GM19240 (cell line): ENCODE measurements around the gene DTWD1.
"Not testable (repeated sequence)": the region's sequence is repeated elsewhere in the genome, so short reads cannot be mapped to it uniquely, and the experiment has no call there.

Experiments
- DNase-seq: peaks from one replicate; pipeline ENCODE4 v3.0.0; 2011; ENCODE audit warnings: low spot score; ENCODE audit not compliant: insufficient read length

DTWD1 gene, protein sequence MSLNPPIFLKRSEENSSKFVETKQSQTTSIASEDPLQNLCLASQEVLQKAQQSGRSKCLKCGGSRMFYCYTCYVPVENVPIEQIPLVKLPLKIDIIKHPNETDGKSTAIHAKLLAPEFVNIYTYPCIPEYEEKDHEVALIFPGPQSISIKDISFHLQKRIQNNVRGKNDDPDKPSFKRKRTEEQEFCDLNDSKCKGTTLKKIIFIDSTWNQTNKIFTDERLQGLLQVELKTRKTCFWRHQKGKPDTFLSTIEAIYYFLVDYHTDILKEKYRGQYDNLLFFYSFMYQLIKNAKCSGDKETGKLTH

DNA sequence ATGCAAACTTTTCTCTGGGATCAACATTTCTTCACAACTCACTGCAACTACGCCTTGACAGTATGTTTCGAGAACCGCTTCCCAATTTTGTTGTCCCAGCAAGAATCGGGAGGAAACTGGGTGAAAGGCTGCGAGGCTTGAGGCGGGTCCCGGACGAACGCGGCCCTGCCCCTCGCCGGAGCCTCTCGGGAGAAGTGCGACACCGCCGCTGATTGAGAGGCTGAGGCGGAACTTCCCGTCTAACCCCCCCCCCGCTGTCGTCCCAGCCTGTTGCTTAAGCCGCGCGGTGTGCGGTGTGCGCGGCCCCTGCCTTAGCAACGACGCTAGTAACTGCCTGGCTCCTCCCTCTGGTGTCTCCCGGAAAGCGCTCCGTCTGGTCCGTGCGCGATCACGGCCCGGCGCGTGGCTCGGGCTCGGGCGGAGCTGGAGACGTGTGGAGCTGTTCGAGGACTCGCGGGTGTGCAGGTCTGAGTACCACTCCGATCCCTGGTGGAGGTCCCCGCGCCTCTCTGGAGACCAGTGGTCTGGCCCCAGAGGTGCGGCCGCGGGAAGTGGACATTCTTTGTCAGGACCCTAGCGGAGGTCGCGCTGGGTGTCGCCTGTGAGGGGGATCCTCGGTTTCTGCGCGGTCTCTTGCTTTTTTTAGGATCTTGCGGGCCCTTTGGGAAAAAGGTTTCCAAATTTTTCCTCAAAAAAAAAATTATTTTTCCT lies at the start of gene DTWD1, which contains the start of gene FAM227B:
DTWD1 (plus strand) TSS at position 391 of the 711 bp plus-strand sequence. CDS start 4,120 bp downstream, outside the sequence.
FAM227B (minus strand) TSS at position 161 of the 711 bp plus-strand sequence. CDS start 5,647 bp downstream, outside the sequence.
- peak; percentile 51 for DNase-seq

DNA sequence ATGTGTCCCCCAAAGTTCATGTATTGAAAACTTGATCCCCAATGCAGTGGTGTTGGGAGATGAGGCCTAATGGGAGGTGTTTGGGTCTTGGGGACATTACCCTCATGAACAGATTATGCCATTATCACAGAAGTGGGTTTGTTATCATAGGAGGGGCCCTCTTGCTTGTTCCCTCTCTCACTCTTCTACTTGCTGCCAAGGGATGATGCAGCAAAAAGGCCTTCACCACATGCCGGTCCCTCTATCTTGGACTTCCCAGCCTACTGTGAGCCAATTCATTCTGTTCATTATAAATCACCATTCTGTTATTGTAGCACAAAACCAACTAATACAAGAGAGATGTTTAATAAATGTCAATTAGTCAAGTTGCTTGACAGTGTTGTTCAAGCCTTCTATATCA lies 47.4 kb upstream of the DTWD1 start:
- DNase-seq, result no peak

DNA sequence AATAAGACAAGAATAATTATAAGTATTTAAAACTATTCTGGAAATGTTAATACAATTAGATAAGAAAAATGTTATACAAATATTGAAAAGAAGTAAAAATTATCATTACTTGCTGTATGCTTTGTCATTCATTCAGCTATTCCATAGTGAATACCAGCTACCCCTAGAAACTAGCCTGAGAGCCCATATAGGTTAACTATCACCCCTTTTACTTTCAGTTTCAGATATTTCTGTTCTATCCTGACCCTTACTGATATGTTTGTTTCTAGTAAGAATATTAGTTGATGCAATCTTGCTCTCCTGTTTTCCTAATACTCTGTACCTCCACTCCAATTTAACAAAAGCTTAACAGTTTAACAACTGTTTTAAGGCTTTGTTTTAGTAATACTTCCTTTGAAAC lies 31.8 kb upstream of the DTWD1 start:
- peak; percentile 1 for DNase-seq

DNA sequence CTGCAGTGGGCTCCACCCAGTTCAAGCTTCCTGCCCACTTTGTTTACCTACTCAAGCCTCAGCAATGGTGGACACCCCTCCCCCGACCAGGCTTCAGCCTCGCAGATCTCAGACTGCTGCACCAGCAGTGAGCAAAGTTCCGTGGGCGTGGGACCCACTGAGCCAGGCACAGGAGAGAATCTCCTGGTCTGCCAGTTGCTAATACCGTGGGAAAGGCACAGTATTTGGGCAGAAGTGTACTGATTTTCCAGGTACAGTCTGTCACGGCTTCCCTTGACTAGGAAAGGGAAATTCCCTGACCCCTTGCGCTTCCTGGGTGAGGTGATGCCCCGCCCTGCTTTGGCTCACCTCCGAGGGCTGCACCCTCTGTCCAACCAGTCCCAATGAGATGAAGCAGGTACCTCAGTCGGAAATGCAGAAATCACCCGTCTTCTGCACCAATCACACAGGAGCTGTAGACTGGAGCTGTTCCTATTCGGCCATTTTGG lies 28.0 kb upstream of the DTWD1 start:
- not testable (repeated sequence) for DNase-seq

DNA sequence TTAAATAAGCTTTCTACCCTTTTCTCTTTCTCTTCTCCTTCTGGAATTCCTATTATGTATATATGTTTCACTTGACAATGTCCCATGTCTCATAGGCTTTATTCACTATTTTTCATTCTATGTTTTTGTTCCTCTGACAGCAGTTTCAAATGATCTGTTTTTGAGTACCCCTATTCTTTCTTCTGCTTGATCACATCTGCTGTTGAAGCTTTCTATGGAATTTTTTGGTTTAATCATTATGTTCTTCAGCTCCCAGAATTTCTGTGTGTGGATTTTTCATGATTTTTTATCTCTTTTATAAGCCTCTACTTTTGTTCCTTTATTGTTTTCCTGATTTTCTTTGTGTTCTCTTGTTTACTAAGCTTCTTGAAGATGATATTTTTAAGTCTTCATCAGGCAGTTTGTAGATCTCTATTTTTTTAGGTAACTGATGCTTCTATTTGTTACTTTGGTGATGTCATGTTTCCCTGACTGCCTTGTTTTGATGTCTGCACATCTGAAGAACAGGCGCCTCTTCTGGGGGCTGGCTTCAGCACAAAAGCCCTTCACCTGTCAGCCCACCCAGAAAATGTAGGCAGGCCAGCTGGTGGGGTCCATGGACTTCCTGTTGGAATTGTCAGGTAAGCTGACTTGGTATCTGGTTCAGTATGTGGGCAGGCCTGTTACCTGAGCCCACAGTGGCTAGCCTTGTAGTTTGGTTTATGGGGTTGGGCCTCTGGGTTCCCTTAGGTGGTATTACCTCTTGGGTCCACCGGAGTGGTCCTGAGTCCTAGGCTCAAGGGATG lies 16.0 kb upstream of the DTWD1 start:
- DNase-seq, result no peak

DNA sequence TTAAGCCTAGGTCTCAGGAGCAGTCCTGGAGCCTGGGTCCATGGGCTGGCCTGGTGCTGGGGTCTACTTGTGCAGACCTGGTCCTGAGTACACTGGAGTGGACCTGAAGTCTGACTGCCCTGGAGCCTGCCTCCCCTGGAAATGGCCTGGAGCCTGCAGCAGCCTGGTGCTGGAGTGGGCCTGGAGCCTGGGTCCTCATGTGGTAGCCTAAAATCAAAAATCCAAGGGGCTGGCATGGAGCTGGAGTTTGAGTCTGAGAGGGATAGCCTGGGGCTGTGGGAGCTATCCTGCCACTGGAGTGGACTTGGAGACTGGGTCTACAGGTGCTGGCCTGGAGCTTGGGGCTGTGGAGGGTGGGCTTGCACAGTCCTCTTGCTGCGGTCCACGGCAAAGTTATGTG lies 15.3 kb upstream of the DTWD1 start:
- DNase-seq, result no peak

DNA sequence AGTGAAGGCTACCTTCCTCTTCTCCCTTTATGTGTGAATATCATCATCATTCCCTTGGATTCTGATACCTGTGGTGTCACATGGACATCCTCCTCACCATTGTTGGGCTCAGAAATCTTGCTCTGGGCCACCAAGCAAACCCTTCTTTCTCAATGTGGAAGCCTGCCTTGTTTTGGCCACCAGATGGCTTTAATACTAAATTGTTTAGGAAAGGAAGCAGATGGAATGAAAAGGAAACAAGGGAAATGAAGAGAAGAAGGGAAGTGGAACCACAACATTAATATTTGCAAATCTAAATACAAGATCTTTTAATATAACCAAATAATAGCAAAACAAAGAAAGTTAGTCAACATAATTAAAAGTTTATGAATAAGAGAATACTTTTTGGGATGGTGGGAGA lies 14.3 kb upstream of the DTWD1 start:
- no peak for DNase-seq

DNA sequence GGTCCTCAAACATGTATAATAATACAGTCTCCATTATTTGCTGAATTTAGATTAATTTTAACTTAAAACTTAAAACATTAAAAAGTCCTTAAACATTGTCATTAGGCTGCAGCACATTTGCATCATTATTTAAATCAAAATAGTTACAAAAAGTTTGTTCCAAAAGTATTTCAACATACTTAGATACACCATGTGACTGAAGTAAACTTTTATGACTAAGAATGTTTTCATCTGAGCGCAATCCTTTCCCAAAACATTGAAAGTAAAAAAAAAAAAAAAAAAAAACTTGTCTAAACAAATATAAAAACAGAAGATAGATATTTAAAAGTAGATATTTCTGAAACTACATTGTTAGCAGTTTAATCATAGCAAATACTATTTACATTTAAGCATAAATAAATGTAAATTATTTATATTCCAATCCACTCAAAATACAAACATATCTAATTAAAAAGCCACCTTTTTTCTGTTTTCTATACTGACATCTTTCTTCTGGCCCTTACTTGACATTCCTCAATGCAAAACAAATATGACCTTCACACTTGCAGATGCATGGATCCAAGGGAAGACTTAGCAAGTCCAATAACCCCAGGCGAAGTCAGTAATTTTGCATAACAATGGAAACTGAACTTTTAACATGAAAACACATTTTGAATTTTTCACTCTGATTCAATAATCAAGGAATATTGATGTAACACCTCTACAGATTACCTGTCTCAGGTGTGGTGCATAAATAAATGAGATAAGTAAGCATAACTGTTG lies 10.5 kb upstream of the DTWD1 start:
- no peak for DNase-seq

DNA sequence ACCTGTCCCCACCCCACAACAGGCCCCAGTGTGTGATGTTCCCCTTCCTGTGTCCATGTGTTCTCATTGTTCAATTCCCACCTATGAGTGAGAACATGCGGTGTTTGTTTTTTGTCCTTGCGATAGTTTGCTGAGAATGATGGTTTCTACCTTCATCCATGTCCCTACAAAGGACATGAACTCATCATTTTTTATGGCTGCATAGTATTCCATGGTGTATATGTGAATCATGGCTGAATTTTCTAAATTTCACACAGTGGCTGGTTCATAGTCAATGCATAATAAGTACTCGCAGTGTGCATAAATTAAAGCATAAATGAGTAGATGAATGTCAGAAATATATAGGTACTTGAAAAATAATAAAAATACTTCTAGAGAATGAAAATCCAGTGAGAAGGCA lies 8.6 kb upstream of the DTWD1 start:
- DNase-seq, result not testable (repeated sequence)

DNA sequence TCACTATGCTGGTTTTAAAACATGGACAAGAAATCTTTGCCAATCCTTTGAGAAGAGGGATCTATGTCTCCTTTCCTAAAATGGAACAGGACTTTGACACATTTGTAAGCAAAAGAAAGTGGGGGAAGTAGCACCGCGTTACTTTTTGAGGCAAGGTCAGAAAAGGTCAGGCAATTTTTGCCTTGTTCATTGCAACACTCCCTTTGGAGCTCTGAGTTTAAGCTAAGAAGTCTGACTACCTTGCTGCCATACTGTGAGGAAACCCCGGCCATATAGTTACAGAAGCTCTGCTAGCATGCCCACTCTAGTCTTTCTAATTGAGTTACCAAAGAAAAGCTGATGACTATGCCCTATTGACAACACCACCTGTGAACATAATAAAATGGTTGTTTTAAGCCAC lies 1.6 kb upstream of the DTWD1 start:
- DNase-seq, result no peak

DNA sequence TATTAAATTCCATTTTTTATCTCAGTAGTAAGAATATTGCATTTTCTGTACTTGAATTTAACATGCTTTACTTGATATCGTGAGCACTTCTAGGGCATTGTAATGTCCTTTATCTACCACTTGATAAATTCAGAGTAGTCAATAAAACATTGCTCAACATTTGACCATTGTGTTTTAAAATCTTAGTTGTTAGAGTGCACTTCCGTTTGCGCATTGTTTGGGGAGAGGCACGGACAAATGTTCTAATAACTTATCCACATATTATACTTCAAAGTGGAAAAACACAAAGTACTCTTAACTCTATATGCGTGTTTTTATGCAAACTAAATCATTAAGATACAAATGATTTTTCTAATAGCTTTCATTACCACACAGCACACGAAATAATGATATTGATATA lies 649 bp upstream of the DTWD1 start:
- no peak for DNase-seq

DNA sequence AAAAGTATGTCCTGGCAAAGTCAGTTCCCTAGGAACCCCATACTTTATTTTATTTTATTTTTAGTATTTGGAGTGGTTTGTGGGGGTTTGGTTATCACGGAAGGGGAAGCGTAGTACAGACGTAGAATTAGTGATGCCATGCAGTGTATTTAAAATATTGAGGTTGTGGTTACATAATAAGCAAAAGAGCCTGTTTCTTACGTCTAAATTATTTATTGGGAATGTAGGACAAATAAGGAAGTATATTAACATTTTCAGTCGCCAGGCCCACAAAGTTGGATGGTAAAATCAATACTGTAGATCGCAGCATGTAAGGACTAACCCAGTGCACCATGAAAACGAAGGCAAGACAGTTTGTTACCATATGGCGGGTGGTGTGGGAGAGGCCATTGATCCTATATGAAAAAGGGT lies 558 bp downstream of the DTWD1 start:
- no peak for DNase-seq

DNA sequence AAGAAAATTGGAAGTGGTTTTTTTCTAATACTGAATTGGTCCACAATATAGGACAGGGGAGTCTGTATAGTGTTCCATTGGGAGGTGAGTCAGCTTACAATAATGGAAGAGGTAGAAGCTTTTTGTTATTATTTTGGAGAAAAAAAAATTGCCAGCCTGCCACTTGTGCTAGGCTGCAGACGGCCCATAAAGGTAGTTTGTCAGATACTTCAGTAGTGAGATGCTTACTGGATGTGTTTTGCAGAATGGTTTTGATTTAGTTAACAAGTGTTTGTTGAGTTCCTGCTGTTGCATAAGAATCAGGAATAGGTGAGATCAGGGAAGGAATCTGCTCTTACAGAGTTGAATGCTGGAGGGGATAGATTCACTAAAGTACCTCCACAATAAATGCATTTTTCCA lies 1.0 kb downstream of the DTWD1 start:
- DNase-seq, result no peak

DNA sequence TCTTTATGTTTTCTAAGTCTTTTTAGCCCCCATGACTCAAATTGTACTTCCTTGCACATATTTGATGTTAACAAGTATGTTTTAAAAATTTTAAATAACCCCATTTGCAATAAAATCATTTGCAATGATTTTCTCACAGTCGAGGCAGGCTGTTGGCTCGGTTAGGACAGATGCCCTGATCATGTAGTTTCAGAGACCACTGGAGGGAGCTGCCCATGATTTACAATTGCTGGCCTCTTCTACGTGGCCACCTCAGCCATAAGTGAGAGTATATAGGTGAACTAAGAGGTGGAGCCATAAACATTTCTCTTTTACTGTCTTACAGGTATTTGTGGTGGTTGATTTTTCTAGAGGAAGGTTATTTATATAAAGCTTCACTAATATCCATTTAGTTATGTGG lies 1.7 kb downstream of the DTWD1 start:
- no peak for DNase-seq

DNA sequence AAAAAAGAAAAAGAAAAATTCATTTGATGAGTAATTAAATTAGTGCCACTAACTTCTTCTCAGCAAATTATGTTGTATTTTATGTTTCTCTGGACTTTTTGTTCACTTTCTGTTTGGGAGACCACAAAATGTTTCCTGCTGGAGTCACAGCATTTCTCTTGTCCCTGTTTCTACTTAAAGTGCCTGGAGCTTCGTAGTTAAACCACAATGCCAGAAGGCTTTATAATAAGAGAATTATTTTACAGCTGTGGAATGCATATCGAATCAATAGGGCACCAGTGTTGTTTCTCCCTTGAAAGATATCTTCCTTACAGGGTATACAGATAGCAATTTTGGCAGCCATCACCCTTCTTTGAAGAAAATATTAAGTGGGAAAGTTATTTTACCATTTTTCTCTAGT lies 3.2 kb downstream of the DTWD1 start:
- DNase-seq, result no peak

DNA sequence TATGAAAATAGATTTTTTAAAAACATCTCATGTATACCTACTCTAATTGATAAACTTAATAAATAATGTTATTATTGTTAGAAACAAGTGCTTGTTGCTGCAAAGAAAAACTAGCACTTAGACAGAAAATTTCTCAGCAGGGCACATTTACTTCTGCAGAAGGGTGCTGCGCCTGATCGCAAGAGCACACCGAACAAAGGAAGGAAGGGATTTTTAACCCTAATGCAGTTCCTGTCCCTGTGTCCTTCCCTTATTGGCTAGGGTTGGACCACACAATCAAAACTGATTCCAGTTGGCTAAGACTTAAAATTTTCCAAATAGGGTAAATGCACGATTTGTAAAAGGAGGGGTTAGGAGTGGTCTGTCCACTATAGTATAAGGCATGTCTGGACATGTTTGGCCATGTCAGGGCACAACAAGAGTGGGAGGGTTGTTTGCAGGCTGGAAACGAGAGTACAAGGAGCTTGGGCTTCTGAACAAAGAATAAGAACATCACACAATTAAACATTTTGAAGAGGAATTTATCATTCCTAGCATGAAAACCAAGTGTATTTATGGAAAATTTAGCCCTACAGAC lies 4.7 kb downstream of the DTWD1 start:
- DNase-seq, result no peak

DNA sequence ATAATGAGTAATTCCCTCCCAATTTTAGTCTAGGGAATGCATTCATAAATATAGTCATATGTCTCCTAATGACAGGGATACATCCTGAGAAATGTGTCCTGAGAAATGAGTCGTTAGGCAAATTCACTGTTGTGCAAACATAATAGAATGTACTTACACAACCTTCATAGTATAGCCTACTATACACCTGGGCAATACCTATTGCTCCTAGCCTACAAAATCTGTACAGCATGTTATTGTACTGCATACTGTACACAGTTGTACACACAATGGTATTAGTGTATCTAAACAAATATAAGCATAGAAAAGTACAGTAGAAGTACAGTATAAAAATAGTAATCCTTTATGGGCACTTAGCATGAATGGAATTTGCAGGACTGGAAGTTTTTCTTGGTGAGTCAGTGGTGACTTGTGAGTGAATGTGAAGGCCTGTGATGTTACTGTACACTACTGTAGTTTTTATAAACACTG lies 6.6 kb downstream of the DTWD1 start:
- no peak for DNase-seq

DNA sequence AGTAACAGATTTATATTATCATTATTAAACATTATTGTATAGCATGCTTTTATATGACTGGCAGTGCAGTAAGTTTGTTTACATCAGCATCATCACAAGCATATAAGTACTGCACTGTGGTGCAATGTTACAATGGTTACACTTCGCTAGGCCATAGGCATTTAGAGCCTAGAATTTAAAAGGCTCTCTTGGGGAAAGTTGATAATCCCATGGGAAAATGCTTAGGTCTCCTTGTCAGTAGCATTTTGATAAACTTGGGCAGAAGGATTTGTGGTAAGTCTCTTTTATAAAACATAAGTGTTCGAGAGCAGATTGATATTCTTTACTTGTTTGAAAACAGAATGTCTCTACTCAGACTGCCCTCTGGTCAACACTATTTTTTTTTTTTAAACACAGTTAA lies 7.5 kb downstream of the DTWD1 start:
- no peak for DNase-seq

DNA sequence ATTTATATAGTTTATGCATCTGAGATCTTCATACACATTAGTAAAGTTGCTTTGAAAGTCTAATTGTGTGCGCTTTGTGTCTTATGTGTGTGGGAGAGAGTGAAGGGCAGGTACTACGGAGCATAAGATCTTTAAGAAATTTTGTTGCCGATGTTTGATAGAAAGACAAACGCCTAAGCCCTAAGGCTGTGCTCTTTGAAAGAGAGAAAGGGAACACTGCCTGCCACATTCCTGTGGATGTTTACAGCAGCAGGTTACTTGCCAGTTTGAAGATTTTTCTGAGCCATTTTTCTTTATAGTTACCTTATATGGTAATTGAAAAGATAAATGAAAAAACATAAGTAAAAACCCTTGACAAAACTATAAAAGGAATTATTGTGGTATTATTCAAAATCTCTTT lies 17.0 kb downstream of the DTWD1 start:
- DNase-seq, result no peak

DNA sequence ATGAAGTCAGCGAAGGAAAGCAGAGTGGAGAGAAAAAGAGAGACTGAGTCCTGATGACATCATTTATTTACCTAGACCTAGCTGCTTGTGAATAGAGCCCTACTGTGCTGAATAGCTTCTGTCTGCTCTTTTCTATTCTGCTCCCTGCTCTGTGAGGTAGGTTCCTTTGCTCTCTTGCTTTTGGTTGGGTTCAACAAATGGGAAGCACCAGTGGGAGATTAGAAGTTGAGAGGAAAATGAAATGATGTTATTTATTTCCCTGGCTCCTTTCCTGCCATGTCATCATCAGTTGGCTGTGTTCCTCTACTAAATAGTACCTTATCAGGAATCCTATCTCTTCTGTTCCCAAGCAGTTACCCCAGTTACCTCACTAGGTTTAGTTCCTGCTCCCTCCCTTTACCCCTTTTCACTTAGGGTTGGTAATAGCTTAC lies 23.5 kb downstream of the DTWD1 start:
- no peak for DNase-seq

DNA sequence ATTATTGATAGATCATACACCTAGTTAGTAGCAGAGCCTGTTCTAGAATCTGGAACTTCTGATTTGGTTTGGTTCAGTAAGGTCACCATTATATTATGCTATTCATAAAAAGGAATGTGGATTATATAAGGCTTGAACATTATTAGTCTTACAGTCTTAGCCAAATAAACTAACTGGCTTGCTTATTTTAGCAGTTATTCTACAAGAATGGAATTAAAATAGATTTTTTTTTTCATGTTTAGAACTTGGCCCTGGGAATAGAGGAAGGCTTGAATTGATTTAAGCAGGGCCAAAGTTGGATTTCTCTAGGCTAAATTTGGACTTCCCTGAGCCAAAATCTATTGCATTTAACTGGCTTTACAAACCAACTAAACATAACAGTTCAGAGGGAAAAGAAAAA lies 24.4 kb downstream of the DTWD1 start:
- DNase-seq, result no peak
